NCI-H510A (cell line): ENCODE results near the gene DNAJC8.

Experiments
- DNase-seq: peaks from one replicate; lab custom pipeline; 2025; lab: John Stamatoyannopoulos, UW

Gene DNAJC8, protein sequence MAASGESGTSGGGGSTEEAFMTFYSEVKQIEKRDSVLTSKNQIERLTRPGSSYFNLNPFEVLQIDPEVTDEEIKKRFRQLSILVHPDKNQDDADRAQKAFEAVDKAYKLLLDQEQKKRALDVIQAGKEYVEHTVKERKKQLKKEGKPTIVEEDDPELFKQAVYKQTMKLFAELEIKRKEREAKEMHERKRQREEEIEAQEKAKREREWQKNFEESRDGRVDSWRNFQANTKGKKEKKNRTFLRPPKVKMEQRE

DNA sequence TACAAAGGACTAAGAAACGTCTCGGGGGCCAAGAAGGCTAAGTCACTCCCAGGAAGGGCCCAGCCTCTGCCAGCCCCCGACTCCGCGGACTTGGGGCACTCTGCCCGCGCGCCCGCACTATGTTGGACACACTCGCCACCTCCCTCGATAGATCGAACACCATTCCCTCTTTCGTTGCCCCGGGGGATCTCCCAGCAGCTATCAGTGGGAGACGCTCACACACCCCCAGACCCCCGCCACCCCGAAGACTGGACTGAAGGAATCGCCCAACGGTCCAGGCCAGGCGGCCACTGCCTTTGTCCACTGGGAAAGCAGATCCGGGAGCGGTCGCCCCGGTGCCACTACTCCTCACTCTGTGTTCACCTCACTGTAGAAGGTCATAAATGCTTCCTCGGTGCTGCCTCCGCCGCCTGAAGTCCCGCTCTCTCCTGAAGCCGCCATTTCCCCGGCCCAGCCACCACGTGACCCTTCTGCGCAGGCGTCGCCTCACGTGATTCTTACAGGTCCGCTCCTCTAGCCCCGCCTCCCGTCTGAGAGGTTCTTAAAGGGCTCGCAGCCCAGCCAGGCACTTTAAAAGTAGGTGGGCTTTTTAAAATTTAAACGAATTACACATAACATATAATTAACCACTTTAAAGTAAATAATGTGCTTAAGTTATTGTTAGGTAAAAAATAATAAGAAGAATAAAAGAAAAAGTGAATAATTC is at the start of gene DNAJC8:
Gene DNAJC8 (minus strand): TSS at position 472 of the 706 bp plus-strand sequence. CDS start 31 bp downstream, at position 441.
- DNase-seq, result peak; percentile 99

DNA sequence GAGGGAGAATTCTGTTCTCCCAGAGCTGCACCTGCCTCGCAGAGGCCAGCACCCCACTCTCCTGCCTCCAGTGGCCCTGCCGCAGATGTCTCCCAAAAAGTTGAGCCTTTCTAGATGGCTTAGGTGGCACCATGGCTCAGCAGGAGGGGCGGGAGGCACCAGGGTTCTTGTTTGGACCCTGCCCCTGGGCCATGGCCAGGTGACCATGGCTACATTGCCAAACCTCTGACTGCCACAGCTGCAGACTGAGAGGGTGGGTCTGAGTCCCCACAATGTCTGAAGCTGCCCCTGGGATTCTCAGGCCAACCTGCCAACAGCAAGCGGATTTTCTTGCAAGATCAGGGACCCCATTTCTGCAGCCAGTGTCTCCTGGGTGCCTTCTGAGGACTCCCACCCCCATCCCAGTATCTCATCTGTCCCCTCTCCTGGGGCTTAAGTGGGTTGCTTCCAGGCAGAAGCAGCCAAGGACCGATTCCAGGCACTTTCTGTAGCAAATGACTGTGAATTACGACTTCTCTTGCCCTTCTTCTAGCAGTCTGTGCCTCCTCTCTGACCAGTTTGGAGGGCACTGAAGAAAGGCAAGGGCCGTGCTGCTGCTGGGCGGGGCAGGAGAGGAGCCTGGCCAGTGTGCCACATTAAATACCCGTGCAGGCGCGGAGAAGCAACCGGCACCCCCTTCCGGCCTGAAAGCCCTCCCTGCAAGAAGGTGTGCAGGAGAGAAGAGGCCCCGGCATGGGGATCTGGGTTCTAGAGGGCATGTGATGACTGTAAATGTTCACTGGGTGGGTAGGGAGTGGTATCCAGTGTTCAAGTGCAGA is 49.0 kb upstream of the DNAJC8 start:
- no peak for DNase-seq

DNA sequence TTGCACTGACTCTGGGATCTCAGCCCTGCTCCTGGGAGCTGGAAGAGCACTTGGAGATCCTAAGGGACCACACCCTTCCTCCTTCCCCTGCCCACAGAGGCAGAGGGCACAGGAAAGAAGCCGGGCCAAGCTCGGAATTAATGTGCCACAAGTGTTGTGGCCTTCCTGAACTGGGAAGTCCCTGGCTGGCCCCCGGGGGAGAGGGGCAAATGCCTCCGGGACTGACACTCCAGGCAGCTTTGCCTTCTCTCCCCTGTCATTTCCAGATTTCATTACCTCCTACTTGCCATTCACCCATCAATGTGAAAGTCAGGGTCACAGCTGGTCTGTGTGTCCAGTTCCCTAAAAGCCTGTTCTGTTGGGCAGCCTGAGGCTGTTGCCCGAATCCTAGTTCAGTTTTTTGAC is 48.1 kb upstream of the DNAJC8 start:
- DNase-seq, result no peak

DNA sequence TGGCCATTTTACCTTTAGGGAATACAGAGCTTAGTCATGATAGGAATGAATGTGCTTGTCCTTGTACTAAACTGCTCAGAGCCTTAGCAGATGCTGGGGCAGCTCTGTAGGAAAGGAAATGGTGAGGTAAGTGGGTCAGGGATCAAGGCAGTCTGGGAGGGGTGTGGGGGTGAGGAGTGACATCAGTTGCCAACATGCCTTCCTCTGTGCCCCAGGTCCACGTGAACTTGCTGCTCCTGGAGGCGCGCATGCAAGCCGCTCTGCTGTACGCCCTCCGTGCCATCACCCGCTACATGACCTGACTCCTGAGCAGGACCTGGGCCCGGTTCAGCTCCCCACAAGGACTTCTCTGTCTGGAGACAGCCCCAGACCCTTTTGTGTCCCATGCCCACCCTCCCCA is 47.7 kb upstream of the DNAJC8 start:
- no peak for DNase-seq

DNA sequence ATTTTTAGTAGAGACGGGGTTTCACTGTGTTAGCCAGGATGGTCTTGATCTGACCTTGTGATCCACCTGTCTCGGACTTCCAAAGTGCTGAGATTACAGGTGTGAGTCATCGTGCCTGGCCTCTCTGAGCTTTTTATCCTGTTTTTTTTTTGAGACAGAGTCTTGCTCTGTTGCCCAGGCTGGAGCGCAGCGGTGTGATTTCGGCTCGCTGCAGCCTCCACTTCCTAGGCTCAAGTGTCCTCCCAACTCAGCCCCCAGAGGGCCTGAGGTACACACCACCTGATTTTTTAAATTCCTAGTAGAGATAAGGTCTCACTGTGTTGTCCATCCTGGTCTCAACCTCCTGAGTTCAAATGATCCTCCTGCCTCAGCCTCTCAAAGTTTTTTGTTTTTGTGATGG is 46.9 kb upstream of the DNAJC8 start:
- DNase-seq, result no peak

DNA sequence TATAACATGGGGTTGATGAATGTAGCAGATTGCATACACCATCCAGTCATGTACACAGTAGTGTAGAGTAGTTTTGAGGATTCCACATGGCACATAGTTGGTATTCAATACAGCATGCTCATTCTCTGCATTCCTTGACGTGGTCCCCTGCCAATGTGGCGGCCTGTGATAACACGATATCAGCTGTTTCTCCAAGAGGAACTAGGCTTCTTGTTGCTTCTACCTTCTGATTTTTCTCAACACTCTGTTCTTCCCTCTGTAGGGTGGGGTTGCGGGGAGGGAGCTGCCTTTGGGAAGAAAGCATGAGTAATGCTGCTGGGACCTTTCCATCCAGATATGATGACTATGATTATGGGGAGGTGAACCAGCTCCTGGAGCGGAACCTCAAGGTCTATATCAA is 45.9 kb upstream of the DNAJC8 start:
- DNase-seq, result no peak

DNA sequence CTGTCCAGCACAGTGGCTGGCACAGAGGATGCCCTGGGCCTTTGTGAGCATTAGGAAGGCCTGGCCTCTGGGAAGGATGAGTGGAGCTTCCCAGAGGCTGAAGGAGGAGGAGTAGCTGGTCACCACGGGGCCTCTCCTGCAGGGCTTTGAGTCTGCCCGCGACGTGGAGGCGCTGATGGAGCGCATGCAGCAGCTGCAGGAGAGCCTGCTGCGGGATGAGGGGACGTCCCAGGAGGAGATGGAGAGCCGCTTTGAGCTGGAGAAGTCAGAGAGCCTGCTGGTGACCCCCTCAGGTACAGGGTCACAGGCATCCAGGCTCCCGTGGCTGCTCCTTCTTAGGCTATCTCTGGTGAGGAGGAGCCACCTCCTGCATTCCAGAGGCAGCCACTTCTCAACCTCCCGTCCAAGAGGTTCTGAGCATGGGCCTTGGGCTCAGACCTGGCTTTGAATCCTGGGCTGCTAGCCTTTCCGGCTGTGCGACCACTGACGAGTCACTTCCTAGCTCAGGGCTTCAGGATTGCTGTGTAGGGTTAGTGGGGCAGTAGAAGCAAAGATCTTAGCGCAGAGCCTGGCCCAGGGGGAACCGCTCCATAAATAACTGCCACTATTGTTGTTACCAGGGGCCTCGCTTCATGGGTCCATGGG is 40.5 kb upstream of the DNAJC8 start:
- DNase-seq, result no peak

DNA sequence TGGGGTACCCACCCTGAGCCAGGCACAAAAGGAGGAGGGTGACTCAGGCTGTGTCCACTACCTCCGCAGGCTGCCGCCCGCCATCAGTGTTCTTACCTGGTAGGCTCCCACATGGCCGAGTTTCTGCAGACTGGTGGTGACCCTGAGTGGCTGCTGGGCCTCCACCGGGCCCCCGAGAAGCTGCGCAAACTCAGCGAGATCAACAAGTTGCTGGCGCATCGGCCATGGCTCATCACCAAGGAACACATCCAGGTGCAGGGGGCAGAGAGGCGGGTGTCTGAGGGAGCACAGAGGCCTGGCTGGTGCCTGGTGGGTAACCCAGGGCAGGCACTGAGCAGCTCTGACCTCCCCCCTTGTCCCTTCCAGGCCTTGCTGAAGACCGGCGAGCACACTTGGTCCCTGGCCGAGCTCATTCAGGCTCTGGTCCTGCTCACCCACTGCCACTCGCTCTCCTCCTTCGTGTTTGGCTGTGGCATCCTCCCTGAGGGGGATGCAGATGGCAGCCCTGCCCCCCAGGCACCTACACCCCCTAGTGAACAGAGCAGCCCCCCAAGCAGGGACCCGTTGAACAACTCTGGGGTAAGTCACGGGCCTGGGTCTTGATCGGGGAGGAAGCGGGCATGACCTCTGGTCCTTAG is 39.5 kb upstream of the DNAJC8 start:
- DNase-seq, result no peak

DNA sequence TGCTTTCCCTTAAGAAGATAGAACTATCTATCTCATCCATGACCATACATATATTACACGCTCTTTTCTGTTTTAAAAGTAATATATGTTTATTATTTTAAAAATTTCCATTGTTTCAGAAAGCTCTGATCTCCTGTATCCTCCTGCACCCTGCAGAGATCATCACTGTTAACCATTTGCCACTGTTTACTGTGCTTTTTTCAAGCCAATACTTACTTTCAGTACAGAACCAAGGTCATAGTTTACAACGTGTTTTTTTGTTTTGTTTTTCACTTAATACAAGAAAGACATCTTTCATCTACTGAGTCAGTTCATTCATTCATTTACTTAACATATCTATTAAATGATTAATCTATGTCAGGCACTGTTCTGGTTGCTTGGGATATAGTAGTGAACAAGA is 36.7 kb upstream of the DNAJC8 start:
- DNase-seq, result no peak

DNA sequence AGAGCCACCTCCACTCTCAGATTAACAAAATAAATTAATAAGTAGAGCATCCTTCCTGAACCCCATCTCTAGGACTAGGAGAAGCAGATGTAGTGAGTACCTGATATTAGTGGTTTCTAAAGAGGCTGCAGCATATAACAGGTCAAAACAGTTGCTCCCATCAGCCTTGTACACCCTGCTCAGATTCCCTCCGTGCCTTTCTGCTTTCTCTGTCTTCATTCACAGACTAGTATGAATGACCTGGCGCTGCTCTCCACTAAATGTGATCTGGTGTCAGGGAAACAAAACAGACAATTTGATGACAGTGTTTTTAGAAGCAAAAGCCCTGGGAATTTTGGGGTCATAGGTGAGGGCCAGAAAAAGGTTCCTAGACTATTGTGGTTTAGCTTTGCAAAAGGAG is 34.8 kb upstream of the DNAJC8 start:
- no peak for DNase-seq

DNA sequence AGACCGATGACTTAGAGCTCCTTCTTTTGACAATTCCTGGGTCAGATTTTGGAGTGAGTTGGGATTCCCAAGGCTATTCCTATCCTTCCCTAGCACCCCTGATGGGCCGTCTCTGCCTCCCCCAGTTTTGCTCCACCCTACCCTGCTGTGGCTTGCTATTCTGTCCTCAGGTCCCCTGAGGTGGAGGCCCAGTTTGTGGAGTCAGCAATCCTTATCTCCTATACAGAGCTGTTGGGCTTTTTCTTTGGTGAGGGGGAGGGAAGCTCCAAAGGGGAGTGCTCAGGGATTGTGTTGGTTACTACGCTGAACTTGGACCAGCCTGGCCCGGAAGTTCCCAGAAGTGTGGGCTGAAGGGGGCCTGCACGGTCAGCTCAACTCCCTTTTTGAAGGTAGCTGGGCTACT is 34.1 kb upstream of the DNAJC8 start:
- DNase-seq, result no peak

DNA sequence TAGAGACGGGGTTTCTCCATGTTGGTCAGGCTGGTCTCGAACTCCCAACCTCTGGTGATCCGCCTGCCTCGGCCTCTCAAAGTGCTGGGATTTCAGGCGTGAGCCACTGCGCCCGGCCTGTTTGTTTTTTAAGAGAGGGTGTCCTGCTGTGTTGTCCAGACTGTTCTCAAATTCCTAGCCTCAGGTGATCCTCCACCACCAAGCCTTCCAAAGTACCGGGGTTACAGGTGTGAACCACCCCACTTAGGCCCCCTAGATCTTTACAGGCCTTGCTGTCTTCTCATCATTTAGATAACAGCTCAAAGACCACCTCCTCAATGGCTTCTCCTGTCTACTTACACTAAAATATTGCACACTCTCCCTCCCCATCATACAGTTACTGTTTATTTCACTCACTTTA is 32.7 kb upstream of the DNAJC8 start:
- DNase-seq, result no peak

DNA sequence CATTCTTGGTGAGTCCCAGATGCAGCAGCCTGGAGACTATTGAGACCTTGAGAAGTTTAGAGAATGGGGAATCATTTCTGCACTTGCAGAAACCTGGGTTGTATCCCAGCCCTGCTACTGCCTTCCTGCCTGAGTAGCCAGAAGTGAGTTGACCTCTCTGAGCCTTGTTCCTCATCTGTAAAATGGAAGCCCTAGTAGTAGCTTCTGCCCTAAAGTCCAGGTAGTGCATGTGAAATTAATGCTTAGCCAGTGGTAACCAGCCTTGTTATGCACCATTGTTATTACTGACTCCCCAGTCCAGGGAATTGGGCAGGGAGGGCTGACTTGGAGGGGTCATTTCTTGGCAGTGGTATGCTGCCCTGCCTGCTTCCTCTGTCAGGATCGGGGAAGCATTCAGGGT is 32.1 kb upstream of the DNAJC8 start:
- DNase-seq, result no peak

DNA sequence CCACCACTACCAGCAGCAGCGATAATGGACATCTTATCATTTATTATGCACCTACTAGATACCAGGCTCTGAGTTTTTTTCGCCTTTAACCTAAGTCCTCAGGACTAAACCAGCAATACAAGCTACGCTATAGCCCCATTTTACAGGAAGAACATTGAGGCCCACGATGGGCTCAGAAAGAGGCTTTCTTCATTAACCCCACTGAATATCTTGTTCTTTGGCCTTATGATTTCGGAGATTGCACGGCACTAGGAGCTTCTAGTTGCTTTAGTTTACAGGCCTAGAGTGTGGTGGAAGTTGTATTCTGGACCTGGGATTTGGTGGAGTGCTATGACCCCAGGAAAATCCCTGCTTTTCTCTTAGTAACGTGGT is 28.0 kb upstream of the DNAJC8 start:
- no peak for DNase-seq

DNA sequence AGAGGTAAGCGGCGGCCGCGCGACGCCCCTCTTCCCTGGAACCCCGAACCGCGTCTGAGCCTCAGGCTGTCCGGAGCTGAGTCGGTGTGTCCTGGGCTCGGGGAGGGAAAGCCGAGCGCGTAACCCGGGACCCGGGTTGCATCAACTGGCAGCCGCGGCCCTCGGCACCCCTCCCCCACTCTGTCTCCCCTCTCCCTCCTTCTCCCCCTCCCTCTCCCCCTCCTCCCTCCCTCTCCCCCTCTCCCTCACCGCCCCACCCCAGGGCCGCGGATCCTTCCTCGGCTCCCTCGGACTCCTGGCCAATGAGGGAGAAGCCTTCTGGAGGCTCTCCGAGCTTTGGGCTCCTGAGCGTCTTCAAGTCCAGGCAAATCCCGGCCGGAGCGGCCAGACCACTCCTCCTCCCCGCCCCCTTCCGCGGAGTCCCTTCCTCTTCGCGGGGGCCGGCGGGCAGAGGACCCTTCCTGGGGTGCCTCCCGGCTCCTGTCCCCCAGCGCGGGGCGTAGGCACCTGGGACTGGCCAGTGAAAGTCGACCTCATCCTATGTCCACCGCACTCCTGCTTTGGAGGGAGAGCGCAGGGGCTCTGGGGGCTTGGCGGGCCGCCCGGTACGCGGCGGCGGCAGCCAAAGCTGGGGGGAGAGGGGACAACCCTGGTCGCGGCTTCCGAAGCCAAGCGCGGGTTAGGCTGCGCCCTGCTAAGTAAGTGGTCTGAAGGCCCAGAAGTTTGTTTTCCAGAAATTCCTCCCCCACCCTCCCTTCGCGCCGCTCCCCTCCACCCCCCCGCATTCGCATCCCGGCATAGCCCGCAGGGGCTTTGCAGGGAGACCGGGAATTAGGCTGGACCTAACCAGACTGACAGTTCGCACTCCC is 27.3 kb upstream of the DNAJC8 start:
- DNase-seq, result peak; percentile 70

DNA sequence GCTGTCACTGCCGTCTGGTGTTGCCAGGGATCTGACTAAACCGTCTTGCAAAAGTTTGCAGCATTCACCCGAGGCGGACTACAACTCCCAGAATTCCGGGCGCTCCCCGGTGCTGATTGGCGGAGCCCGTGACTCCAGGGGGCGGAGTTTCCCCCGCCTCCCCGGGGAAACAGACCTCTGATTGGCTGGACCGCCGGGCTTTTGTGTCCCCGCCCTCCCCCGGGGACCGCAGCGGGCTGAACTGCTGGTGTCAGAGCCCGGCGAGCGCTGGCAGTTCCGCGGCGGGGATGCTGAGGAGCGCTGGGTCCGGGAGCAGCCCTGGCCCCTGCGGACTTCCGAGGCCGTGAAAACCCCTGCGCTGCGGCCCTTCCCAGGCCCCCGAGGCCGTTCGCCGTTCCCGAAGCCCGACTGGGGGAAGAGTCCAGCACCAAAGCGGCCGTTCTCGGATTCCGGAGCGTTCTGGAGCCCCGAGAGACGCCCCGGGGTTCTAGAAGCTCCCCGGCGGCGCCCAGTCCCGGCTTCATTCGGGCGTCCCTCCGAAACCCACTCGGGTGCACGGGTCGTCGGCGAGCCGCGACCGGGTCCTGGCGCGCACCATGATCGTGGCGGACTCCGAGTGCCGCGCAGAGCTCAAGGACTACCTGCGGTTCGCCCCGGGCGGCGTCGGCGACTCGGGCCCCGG is 26.6 kb upstream of the DNAJC8 start, which contains the start of gene SESN2:
Gene SESN2 (plus strand): TSS at position 267 of the 682 bp plus-strand sequence. CDS start 330 bp downstream, at position 597.
- DNase-seq, result peak; percentile 99

DNA sequence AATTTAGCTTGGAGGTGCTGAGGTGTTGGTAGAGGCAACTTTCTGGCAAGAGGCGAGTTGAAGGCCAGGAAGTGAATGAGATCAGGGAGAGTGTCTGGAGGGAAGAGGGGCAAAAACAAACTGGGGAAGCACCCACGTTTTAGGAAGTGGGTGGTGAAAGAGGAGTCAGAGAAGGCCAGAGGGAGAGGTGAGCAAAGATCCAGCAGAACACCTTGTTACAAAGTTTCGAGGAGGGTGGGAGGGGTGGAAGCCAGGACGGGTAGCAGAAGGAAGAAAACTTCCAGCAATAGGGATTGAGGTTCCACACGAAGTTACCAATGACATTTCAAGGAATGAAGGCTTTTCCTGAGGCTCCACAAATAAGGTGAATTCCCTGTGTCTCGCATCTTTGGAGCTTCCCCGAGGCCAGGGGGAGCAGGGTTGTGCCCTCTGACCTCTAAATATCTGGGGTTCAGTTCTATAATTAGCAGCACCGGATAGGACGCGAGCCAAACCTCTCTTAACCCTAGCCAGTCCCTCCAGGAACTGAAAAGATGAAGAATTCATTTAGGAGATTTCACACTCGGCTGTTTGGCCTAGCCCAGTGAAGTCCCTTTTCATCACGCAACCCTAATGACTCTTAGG is 25.9 kb upstream of the DNAJC8 start:
- DNase-seq, result no peak

DNA sequence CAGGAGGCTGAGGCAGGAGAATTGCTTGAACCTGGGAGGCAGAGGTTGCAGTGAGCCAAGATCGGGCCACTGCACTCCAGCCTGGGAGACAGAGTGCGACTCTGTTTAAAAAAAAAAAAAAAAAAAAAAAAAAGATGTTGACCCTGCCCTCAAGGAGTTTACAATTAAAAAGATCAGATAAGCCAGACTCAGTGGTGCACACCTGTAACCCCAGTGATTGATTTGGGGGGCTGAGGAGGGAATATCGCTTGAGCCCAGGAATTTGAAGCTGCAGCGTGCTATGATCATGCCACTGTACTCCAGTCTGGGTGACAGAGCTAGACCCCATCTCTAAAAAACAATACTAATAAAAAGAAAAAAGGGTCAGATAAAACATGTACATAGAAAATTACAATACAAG is 24.9 kb upstream of the DNAJC8 start:
- DNase-seq, result no peak

DNA sequence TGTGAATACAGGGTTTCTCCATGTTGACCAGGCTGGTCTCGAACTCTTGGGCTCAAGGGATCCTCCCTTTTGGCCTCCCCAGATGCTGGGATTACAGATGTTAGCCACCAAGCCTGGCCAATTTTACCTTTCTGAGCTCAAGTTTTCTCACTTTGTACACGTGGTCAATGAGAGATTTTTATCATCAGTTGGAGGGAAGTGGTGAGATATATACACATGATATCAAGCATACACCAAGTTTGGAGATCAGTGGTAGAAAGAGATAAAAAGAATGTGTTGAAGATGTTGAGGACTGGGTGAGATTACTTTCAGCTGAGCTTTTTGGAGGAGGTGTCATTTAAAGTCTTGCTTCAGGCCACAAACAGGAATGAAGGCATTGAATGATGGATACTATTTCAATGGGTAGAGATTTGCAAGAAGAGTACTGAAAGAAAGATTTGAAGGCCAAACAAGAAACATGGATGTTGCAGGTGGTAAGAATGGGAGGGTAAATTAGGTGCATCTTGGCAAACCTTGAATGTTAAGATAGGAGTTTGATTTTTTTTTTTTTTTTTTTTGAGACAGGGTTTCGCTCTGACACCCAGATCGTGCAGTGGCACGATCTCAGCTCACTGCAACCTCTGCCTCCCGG is 23.5 kb upstream of the DNAJC8 start:
- no peak for DNase-seq
